Central memory CD8-positive, alpha-beta T cell (primary cell): ENCODE measurements around the gene NLGN1.

ENCODE experiments used
- ATAC-seq: fragments of 150-1000 bp; cut with Tn5 transposase; replicated peaks from 2 replicates; pipeline ENCODE4 v1.10.0; 2022; ENCODE audit warnings: mild to moderate bottlenecking, moderate FRiP score, moderate number of reproducible peaks; ENCODE audit not compliant: poor library complexity, severe bottlenecking; ENCODE audit errors: extremely low read depth
- DNase-seq, 2 donors: peaks; one replicate each; pipeline ENCODE4 v3.0.0; 2021; ENCODE audit warnings: low spot score in 2 of 2
- H3K27ac Mint-ChIP-seq: one replicate; pipeline ENCODE4 v1.8.0; 2022; ENCODE audit warnings: low read depth, mild to moderate bottlenecking, moderate library complexity, mixed read lengths
- H3K27me3 Mint-ChIP-seq: one replicate; pipeline ENCODE4 v1.8.0; 2022; ENCODE audit warnings: mixed read lengths
- H3K36me3 Mint-ChIP-seq: one replicate; pipeline ENCODE4 v1.8.0; 2022; ENCODE audit warnings: mild to moderate bottlenecking, moderate library complexity, mixed read lengths; ENCODE audit not compliant: insufficient read depth
- H3K4me1 Mint-ChIP-seq: one replicate; pipeline ENCODE4 v1.8.0; 2022; ENCODE audit warnings: mixed read lengths
- H3K4me3 Mint-ChIP-seq: one replicate; pipeline ENCODE4 v1.8.0; 2022; ENCODE audit warnings: mild to moderate bottlenecking, moderate library complexity, mixed read lengths
- H3K9me3 Mint-ChIP-seq: one replicate; pipeline ENCODE4 v1.8.0; 2022; ENCODE audit warnings: mixed read lengths

The NLGN1 gene

DNA sequence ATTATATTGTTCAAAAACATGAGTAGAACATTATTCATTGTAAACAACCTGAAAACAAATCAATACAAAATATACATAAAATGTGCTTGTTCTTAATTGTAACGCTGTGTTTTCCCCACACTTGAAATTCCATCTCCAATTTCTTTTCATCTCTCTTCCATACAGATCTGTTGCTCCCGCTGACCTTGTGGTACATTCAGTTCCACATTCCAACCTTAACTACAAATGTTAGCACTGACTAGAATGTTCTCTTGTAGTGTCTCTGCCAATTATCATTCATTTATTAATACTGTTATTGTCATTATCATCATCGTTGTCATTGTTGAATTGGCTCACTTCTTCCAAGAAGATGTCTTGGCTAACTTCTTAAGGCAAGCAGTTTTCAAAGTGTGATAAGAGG, 65.7 kb downstream of the NLGN1 start:
- H3K4me3 Mint-ChIP-seq: no peak overlapping the region

DNA sequence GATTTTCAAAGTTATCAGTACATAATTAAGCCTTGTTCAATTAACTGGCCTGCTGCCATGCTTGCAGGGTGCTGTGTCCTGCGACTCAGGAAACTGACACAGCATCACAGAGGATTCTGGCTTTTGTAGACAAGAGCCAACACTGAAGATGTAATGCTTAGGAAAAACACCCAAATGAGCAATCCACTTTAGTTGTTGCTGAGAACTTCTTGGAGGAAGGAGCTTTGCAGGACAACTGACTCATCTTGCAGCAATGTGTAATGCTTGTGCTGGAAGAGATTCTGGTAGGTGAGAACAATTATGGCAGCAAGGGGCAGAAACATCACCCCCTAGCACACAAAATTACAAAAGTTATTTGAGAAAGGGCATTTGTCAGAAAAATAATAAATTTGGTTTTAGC, 67.6 kb downstream of the NLGN1 start:
- Mint-ChIP-seq H3K4me3 (no peak overlapping the region), H3K27ac (no peak overlapping the region), H3K36me3 (no peaks in the 10 kb centered on the region), H3K27me3 (no peaks in the 10 kb centered on the region), H3K9me3 (peaks cover 15% of the 10 kb centered on the region), H3K4me1 (no peaks in the 10 kb centered on the region)
- ATAC-seq: no peak
- no peak for DNase-seq

More for the DNA sequence above, 65.7 kb downstream of the NLGN1 start:
- no peak overlapping the region for H3K27ac Mint-ChIP-seq
- no peaks in the 10 kb centered on the region for H3K36me3 Mint-ChIP-seq
- H3K4me1 Mint-ChIP-seq: no peaks in the 10 kb centered on the region
- ATAC-seq (no peak), DNase-seq (no peak)
- H3K27me3 Mint-ChIP-seq: no peaks in the 10 kb centered on the region
- H3K9me3 Mint-ChIP-seq: peaks cover 15% of the 10 kb centered on the region

DNA sequence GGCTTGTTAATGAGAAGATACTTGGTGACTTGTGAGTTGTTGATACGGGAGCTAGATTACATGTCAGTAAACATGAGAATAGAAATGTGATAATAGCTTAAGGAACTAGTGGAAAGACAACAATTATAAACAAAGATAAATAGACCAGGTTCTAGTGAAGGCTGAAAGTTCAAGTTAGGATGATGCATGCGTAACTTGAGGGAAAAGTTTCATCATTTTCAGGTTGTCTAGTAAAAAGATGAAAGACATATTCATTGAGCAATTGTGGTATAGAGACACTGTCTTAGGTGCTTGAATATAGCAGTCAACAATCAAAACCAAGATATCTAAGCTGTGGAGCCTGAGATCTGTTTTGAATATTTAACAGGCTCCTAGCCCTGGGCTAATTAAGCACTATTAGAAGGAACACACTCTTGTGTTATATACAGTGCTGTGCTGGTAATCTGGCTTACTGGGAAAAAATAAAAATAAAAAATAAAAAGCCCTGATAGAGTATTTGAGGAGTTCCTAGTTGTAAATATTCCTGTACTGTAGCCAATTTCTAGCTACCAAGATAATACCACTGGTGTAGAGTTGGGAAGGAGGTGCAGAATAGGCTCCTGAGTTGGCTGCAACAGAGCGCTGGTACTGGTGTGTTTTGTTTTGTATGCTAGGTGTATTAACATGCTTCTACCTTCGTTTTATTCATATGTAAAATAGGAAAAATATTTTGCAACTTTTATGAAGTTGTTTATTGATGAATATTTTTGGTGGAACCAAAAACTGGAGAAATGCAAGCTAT, 68.5 kb downstream of the NLGN1 start:
- Mint-ChIP-seq H3K27me3 (no peaks in the 10 kb centered on the region), H3K4me1 (no peaks in the 10 kb centered on the region), H3K4me3 (no peak overlapping the region), H3K9me3 (peaks cover 15% of the 10 kb centered on the region), H3K36me3 (no peaks in the 10 kb centered on the region), H3K27ac (no peak overlapping the region)
- no peak for DNase-seq
- ATAC-seq: no peak

DNA sequence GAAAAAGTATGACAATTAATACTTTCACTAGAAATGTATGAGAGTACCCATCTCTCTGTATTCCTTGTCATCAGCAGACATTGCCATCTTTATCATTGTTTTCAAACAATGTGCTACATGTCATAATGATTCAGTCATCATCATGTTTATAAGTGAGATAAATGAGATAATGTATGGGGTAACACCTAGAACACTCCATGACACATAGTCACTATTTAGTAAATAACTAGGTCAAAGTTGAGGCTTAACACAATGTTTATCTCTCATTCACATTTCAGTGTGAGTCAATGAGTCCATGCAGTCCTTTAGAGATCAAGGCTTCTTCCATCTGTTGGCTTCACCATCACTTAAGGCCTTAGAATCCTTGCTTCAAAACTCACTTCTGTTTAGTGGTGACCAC, 70.0 kb downstream of the NLGN1 start:
- H3K9me3 Mint-ChIP-seq: peaks cover 15% of the 10 kb centered on the region
- ATAC-seq (no peak), DNase-seq (no peak)
- H3K27me3 Mint-ChIP-seq: no peaks in the 10 kb centered on the region
- H3K36me3 Mint-ChIP-seq: no peaks in the 10 kb centered on the region
- H3K4me3 Mint-ChIP-seq: no peak overlapping the region
- no peak overlapping the region for H3K27ac Mint-ChIP-seq
- H3K4me1 Mint-ChIP-seq: no peaks in the 10 kb centered on the region

DNA sequence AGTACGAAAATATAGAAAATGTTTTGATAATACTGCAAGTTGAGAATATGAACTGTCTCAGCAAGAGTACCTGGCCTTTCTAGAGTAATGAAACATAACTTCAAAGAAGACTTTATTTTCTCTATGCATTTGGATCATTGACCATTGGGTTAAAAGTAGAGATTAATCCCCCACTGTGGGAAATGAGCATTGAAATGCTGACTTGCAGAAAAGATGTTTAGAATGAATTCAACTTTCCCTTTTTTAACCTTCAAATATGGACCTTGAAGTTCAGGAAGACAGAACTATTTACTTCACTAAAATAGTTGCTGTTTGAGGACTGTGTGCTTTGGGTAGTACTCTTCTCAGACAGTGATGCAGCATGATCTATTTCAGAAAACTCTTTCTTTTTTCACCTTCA, 75.7 kb downstream of the NLGN1 start:
- no peak overlapping the region for H3K4me3 Mint-ChIP-seq

DNA sequence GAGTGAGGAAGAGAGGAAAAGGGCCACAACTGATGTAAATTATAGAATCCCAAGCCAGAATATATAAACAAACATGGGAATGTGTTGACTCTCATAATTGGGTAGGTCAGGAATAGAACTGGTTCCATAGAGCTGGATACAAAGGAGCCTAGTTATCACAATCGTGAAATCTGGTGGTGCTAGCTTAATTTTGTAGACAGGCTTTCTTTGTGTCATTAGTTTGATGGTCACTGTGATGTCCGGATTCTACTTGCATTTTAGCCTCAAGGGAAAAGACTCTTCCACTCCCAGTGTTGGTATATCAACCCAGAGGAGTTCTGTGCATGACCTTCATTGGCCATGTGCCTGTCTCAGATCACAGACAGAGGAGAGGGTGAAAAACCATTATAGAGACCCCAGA, 81.8 kb downstream of the NLGN1 start:
- no peaks in the 10 kb centered on the region for H3K27me3 Mint-ChIP-seq
- no peaks in the 10 kb centered on the region for H3K36me3 Mint-ChIP-seq
- DNase-seq (no peak), ATAC-seq (no peak)
- peaks cover 32% of the 10 kb centered on the region for H3K9me3 Mint-ChIP-seq
- H3K27ac Mint-ChIP-seq: no peak overlapping the region
- H3K4me3 Mint-ChIP-seq: no peak overlapping the region
- no peaks in the 10 kb centered on the region for H3K4me1 Mint-ChIP-seq

More for the DNA sequence above, 75.7 kb downstream of the NLGN1 start:
- H3K4me1 Mint-ChIP-seq: no peaks in the 10 kb centered on the region
- DNase-seq (no peak), ATAC-seq (no peak)
- no peaks in the 10 kb centered on the region for H3K36me3 Mint-ChIP-seq
- H3K9me3 Mint-ChIP-seq: peaks cover 24% of the 10 kb centered on the region
- H3K27ac Mint-ChIP-seq: no peak overlapping the region
- no peaks in the 10 kb centered on the region for H3K27me3 Mint-ChIP-seq

DNA sequence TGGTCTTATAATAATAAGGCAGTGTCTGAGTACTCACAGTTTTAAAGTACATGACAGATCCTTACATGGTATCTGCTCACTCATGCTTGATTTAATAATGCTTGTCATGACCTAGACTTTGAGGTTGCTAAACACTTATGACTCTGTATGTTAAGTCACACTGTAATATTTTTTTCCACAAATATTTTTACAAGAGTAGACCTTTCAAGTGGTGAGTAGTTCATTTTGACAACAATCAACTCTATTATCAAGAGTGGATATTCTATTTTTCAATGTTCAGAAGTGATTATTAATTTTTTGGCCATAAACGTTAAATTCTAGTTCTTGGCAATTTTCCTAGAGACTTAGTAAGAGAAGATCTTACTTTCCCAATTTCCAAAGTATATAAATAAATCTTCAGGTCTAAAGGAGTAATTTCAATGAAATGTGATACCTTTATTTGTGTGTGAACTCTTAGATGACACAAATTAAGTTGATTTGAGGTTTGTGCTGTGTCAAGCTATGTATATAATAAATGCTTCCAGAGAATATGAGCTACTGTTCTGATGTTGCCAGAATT, 104.5 kb downstream of the NLGN1 start:
- ATAC-seq: no peak
- Mint-ChIP-seq H3K27me3 (no peaks in the 10 kb centered on the region), H3K36me3 (no peaks in the 10 kb centered on the region)

DNA sequence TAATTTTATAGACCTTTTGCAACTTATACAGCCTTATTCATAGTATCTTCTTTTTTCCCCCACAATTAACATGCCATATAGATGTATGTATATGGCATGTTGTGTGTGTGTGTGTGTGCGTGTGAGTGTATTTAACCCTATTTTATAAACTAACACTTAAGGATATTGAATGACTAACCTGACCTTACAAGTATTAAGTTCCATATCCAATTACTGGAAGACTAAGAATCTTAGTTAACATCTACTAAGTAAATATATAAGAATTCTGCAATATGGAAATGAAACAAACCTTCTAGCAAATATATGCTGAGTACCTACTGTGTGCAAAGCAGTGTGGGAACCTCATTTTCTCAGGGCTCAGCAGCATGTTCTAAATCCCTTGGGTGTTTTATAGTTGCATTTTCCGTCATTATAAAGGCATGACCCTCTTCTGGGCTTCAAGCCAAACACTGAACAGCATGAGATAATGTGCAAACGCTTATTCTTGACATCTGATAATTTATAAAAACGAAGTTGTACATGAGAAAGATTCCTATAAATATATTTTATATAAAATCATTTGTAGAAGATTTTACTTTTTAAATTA, 105.5 kb downstream of the NLGN1 start:
- Mint-ChIP-seq H3K27me3 (no peaks in the 10 kb centered on the region), H3K4me1 (no peaks in the 10 kb centered on the region), H3K4me3 (no peak overlapping the region), H3K27ac (no peak overlapping the region), H3K36me3 (no peaks in the 10 kb centered on the region), H3K9me3 (peaks cover 10% of the 10 kb centered on the region)
- ATAC-seq (no peak), DNase-seq (no peak)

More for the DNA sequence above, 104.5 kb downstream of the NLGN1 start:
- Mint-ChIP-seq H3K27ac (no peak overlapping the region), H3K9me3 (peaks cover 6% of the 10 kb centered on the region), H3K4me3 (no peak overlapping the region), H3K4me1 (no peaks in the 10 kb centered on the region)
- no peak for DNase-seq

DNA sequence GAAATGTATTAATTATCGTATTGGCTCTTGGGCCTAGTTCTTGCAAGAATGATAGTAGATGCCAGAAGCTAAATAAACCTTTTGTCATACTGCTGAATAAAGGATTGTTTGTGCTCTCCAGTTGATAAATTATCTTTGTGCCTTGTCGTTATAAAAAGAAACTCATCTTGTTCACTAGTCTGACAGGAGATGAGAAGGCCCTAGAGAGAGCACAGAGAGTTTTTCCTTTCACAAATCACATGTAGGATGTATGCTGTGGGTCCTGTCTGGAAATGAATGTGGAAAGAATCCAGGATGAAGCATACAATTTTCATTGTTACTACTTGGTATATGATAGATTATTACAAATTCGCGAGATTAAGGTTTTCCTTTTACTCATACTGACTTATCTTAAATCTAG, 113.0 kb downstream of the NLGN1 start:
- Mint-ChIP-seq H3K27me3 (no peaks in the 10 kb centered on the region), H3K4me1 (no peaks in the 10 kb centered on the region), H3K36me3 (no peaks in the 10 kb centered on the region), H3K4me3 (no peak overlapping the region), H3K9me3 (peaks cover 13% of the 10 kb centered on the region), H3K27ac (no peak overlapping the region)
- no peak for ATAC-seq
- DNase-seq: no peak

DNA sequence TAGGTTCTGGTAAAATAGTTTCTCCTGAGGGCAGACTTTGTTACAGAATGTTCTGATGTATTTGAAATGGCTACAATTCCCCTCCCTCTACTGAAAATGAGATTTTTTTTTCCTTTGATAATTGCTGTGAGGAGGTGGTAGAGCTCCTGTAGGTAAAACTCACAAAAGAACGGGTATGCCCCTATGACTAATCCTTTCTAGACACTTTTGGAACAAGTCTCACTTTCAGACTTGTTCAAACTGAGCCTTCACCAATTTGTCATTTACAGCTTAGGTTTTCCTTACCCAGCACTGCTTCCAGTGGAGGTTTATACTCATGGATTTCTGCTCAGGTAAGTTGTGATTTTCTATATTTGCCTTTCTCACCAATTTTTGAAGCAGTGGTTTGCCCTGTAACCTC, 115.6 kb downstream of the NLGN1 start:
- Mint-ChIP-seq H3K4me3 (no peak overlapping the region), H3K27ac (no peak overlapping the region), H3K4me1 (no peaks in the 10 kb centered on the region), H3K27me3 (no peaks in the 10 kb centered on the region), H3K9me3 (peaks cover 20% of the 10 kb centered on the region), H3K36me3 (no peaks in the 10 kb centered on the region)
- ATAC-seq (no peak), DNase-seq (no peak)

DNA sequence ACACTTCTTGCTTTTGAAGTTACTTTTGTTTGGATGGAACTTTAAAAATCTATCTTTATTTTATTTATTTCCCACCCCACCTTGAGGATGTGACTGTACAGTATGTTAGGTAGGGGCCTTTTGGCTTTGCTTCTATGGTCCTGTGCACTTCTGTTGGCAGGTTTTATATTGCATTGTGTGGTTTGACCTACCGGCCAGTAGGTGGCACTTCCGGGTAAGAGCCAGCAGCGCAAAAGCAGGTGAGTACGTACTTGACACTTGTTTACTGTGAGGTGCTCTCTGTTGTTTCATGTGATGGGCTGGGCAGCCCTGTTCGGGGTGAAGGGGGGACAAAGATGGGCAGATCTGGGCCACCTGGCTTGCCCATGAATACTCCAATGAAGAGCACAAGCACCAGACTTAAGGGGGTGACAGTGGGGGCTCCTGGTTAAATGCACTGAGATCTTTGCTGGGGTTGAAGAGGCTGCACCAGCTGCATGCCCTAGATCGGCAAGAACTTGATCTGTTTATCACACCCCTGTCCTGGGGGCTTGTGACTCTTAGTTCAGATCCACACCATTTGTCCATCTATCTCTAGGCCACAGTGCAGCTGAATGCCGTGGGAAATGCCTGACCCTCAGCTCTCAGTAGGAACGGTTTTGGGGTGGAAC, 131.6 kb downstream of the NLGN1 start:
- H3K27me3 Mint-ChIP-seq: no peaks in the 10 kb centered on the region
- peaks cover 41% of the 10 kb centered on the region for H3K9me3 Mint-ChIP-seq
- no peaks in the 10 kb centered on the region for H3K4me1 Mint-ChIP-seq
- no peaks in the 10 kb centered on the region for H3K36me3 Mint-ChIP-seq
- H3K4me3 Mint-ChIP-seq: no peak overlapping the region
- DNase-seq: no peak
- ATAC-seq: no peak
- H3K27ac Mint-ChIP-seq: no peak overlapping the region

DNA sequence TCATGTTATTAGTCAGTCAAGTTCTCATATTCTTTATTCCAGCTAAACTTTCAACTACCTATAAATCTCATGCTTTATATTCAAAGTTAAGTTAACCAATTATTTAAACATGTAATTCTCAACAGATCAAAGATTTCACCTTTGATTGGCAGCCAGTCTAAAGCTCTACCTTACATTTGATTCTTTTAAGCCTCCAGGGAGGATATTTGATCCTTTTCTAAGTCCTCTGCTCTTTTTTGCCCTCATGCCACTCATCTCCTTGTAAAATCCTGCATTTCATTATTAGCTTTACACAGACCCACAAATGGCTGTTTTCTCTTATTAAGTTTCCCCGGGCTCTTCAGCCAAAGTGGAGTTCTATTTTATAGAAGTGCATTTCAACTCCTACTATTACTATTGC, 134.1 kb downstream of the NLGN1 start:
- Mint-ChIP-seq H3K9me3 (peaks cover 26% of the 10 kb centered on the region), H3K4me3 (no peak overlapping the region)
- ATAC-seq: no peak

DNA sequence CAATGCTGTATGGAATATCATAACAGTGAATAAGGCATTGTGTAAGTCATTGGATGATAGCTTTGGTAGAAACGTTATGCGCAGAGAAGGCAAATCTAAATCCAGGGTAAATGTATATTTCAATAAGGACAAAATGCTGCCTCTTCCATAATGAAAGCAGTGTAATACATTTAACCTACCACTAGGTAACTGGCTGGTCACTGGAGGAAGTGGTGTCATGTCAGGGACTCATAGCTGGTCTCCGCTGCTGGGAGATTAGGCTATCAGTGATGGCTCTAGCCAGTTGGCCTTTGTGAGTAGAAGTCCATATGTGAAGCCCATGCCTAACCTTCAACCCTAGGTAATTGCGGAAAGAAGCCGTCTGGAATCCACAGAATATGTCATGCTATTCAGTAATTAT, 140.9 kb downstream of the NLGN1 start:
- H3K9me3 Mint-ChIP-seq: peaks cover 5% of the 10 kb centered on the region
- no peak overlapping the region for H3K4me3 Mint-ChIP-seq
- ATAC-seq (no peak), DNase-seq (no peak)
- H3K36me3 Mint-ChIP-seq: no peaks in the 10 kb centered on the region
- no peaks in the 10 kb centered on the region for H3K4me1 Mint-ChIP-seq
- H3K27me3 Mint-ChIP-seq: no peaks in the 10 kb centered on the region
- no peak overlapping the region for H3K27ac Mint-ChIP-seq

More for the DNA sequence above, 134.1 kb downstream of the NLGN1 start:
- no peak for DNase-seq
- no peaks in the 10 kb centered on the region for H3K27me3 Mint-ChIP-seq
- no peaks in the 10 kb centered on the region for H3K36me3 Mint-ChIP-seq
- H3K4me1 Mint-ChIP-seq: no peaks in the 10 kb centered on the region
- no peak overlapping the region for H3K27ac Mint-ChIP-seq
